Neural cell (in vitro differentiated cells): ENCODE data around the gene SUMO4. TPM values are rescaled to one million over a fixed set of nuclear protein-coding genes. Genes with fewer than 3 reads are reported as not detected.

ENCODE experiments used
- H2AFZ ChIP-seq: fragments of 200-600, 300-800 bp; sonication (generic), shearing (Covaris generic); 2 replicates; pipeline ENCODE4 v1.6.0; 2014; ENCODE audit warnings: low read depth, mild to moderate bottlenecking, antibody characterized with exemption, low read length, moderate library complexity
- H3F3A ChIP-seq: fragments of 200-600 bp; shearing (Covaris generic); 2 replicates; pipeline ENCODE4 v1.6.1; 2016; ENCODE audit warnings: mild to moderate bottlenecking, moderate library complexity, mixed read lengths, antibody characterized with exemption, low read length; ENCODE audit not compliant: insufficient read depth, poor library complexity, severe bottlenecking
- H3K27ac ChIP-seq: fragments of 200-600, 300-800 bp; sonication (generic), shearing (Covaris generic); 2 replicates; pipeline ENCODE4 v1.5.1; 2014; ENCODE audit warnings: mild to moderate bottlenecking, low read length, moderate library complexity
- H3K27me3 ChIP-seq: fragments of 300-800, 200-600 bp; sonication (generic), shearing (Covaris generic); 2 replicates; pipeline ENCODE4 v1.6.0; 2014; ENCODE audit warnings: mild to moderate bottlenecking, low read depth, low read length, moderate library complexity; ENCODE audit not compliant: insufficient read depth
- H3K36me3 ChIP-seq: fragments of 300-800, 200-600 bp; sonication (generic), shearing (Covaris generic); 2 replicates; pipeline ENCODE4 v1.5.1; 2014; ENCODE audit warnings: mild to moderate bottlenecking, antibody characterized with exemption, low read length, moderate library complexity; ENCODE audit not compliant: insufficient read depth
- H3K4me2 ChIP-seq: fragments of 300-800, 200-600 bp; sonication (generic), shearing (Covaris generic); 2 replicates; pipeline ENCODE4 v1.6.0; 2014; ENCODE audit warnings: mild to moderate bottlenecking, low read length
- H3K4me3 ChIP-seq: fragments of 300-800, 200-600 bp; sonication (generic), shearing (Covaris generic); 2 replicates; pipeline ENCODE4 v1.5.1; 2014; ENCODE audit warnings: mild to moderate bottlenecking, low read length, moderate library complexity
- H3K79me2 ChIP-seq: fragments of 200-600 bp; shearing (Covaris generic); replicated peaks from 2 replicates; pipeline ENCODE4 v1.6.0; 2014; ENCODE audit warnings: mild to moderate bottlenecking, low read length, moderate library complexity; ENCODE audit not compliant: insufficient read depth
- H3K9ac ChIP-seq: fragments of 300-800, 200-600 bp; sonication (generic), shearing (Covaris generic); 2 replicates; pipeline ENCODE4 v1.6.1; 2016; ENCODE audit warnings: mild to moderate bottlenecking, low read length, mixed read lengths
- H3K9me2 ChIP-seq: fragments of 200-600 bp; shearing (Covaris generic); 2 replicates; pipeline ENCODE4 v1.6.1; 2016; ENCODE audit warnings: mild to moderate bottlenecking, low read length, mixed read lengths; ENCODE audit not compliant: insufficient read depth
- H3K9me3 ChIP-seq: fragments of 200-600, 300-800 bp; sonication (generic), shearing (Covaris generic); 2 replicates; pipeline ENCODE4 v1.6.1; 2016; ENCODE audit warnings: mild to moderate bottlenecking, mixed run types, low read length, moderate library complexity, mixed read lengths
- H4K20me1 ChIP-seq: fragments of 200-600 bp; shearing (Covaris generic); 2 replicates; pipeline ENCODE4 v1.6.1; 2016; ENCODE audit warnings: mild to moderate bottlenecking, mixed run types; ENCODE audit not compliant: insufficient read depth
- CTCF ChIP-seq: fragments of 450-650 bp; IDR thresholded peaks from 2 replicates; pipeline ENCODE4 v1.5.1; 2014; ENCODE audit warnings: antibody characterized with exemption, mild to moderate bottlenecking, moderate library complexity; ENCODE audit not compliant: poor library complexity, severe bottlenecking
- EP300 ChIP-seq: fragments of 450-650 bp; conservative IDR thresholded peaks from 2 replicates; pipeline ENCODE4 v1.6.1; 2014; ENCODE audit warnings: antibody characterized with exemption, mild to moderate bottlenecking, moderate library complexity; ENCODE audit not compliant: poor library complexity, severe bottlenecking
- EZH2 ChIP-seq: fragments of 200-600, 300-800 bp; shearing (Covaris generic), sonication (generic); IDR thresholded peaks from 2 replicates; pipeline ENCODE4 v1.6.1; 2014; ENCODE audit warnings: antibody characterized with exemption, low read length, borderline replicate concordance, mild to moderate bottlenecking; ENCODE audit not compliant: insufficient read depth, poor library complexity, severe bottlenecking
- MXI1 ChIP-seq: fragments of 450-650 bp; conservative IDR thresholded peaks from 2 replicates; pipeline ENCODE4 v1.6.1; 2014; ENCODE audit warnings: antibody characterized with exemption, mild to moderate bottlenecking; ENCODE audit not compliant: poor library complexity, severe bottlenecking
- POLR2AphosphoS5 ChIP-seq: IDR thresholded peaks from 2 replicates; pipeline ENCODE4 v1.6.1; 2012
- RAD21 ChIP-seq: fragments of 450-650 bp; conservative IDR thresholded peaks from 2 replicates; pipeline ENCODE4 v1.6.1; 2014; ENCODE audit warnings: antibody characterized with exemption, mild to moderate bottlenecking, moderate library complexity
- SMC3 ChIP-seq: fragments of 450-650 bp; conservative IDR thresholded peaks from 2 replicates; pipeline ENCODE4 v1.6.1; 2014; ENCODE audit warnings: antibody characterized with exemption, mild to moderate bottlenecking, moderate library complexity; ENCODE audit not compliant: poor library complexity
- TAF1 ChIP-seq: IDR thresholded peaks from 2 replicates; pipeline ENCODE4 v1.6.1; 2012; ENCODE audit warnings: low read depth
- polyA plus RNA-seq: library from polyadenylated mRNA; depleted of rRNA; stranded (reverse); fragments of >200 nt; gene quantifications from 2 replicates; pipeline ENCODE4 v1.2.3, GENCODE V29; 2014

SUMO4 gene
- polyA plus RNA-seq, 1 donor from 2014 or later = not detected

GRCh38 chr6:149425224-149425623 lies 25.2 kb downstream of the SUMO4 start:
- H3K36me3 ChIP-seq = no peaks in the 10 kb centered on the region
- H3K9me2 ChIP-seq = no peaks in the 10 kb centered on the region
- H3K79me2 ChIP-seq = no peaks in the 10 kb centered on the region
- H3F3A ChIP-seq = no peaks in the 10 kb centered on the region
- no peak overlapping the region for H2AFZ ChIP-seq
- H3K9me3 ChIP-seq = no peaks in the 10 kb centered on the region
- H3K27ac ChIP-seq = no peak overlapping the region
- H3K9ac ChIP-seq = no peak overlapping the region
- no peaks in the 10 kb centered on the region for H4K20me1 ChIP-seq
- no peaks in the 10 kb centered on the region for H3K27me3 ChIP-seq
- TF ChIP-seq SMC3 (no peak), EZH2 (no peak), EP300 (no peak), POLR2AphosphoS5 (no peak)
- H3K4me2 ChIP-seq = no peak overlapping the region
- no peak overlapping the region for H3K4me3 ChIP-seq

- Histone ChIP-seq H3K4me2 (no peak overlapping the region), H3K9ac (no peak overlapping the region), H3K79me2 (no peaks in the 10 kb centered on the region), H2AFZ (no peak overlapping the region), H3K4me3 (no peak overlapping the region), H3K9me3 (no peaks in the 10 kb centered on the region), H3K27ac (no peak overlapping the region), H3K36me3 (no peaks in the 10 kb centered on the region), H3K27me3 (no peaks in the 10 kb centered on the region), H3F3A (no peaks in the 10 kb centered on the region), H3K9me2 (no peaks in the 10 kb centered on the region), H4K20me1 (no peaks in the 10 kb centered on the region)
- no peak for TF ChIP-seq TAF1
- TF ChIP-seq POLR2AphosphoS5 = no peak
- no peak for TF ChIP-seq SMC3
- no peak for TF ChIP-seq EZH2
- no peak for TF ChIP-seq RAD21
- TF ChIP-seq EP300 = no peak
- no peak for TF ChIP-seq MXI1
Measured at GRCh38 chr6:149425754-149426153, 25.7 kb downstream of the SUMO4 start.

- Histone ChIP-seq H3K4me3 (no peak overlapping the region), H3K9ac (no peak overlapping the region), H3K9me2 (no peaks in the 10 kb centered on the region), H3K36me3 (no peaks in the 10 kb centered on the region), H3K4me2 (no peak overlapping the region), H3K79me2 (no peaks in the 10 kb centered on the region), H3K27ac (no peak overlapping the region), H3F3A (no peaks in the 10 kb centered on the region), H4K20me1 (no peaks in the 10 kb centered on the region), H3K9me3 (no peaks in the 10 kb centered on the region), H3K27me3 (no peaks in the 10 kb centered on the region), H2AFZ (no peak overlapping the region)
- no peak for TF ChIP-seq POLR2AphosphoS5
- no peak for TF ChIP-seq MXI1
Measured at GRCh38 chr6:149428606-149429005, 28.5 kb downstream of the SUMO4 start.

GRCh38 chr6:149429427-149430360 lies 29.6 kb downstream of the SUMO4 start:
- H3K36me3 ChIP-seq = no peaks in the 10 kb centered on the region
- H2AFZ ChIP-seq = no peak overlapping the region
- H3K79me2 ChIP-seq = no peaks in the 10 kb centered on the region
- TF ChIP-seq EP300 (no peak), CTCF (peak; percentile 26), TAF1 (no peak)
- no peak overlapping the region for H3K9ac ChIP-seq
- H3F3A ChIP-seq = no peaks in the 10 kb centered on the region
- no peak overlapping the region for H3K4me2 ChIP-seq
- H4K20me1 ChIP-seq = no peaks in the 10 kb centered on the region
- no peaks in the 10 kb centered on the region for H3K9me3 ChIP-seq
- H3K9me2 ChIP-seq = no peaks in the 10 kb centered on the region
- H3K27me3 ChIP-seq = no peaks in the 10 kb centered on the region
- H3K27ac ChIP-seq = no peak overlapping the region
- H3K4me3 ChIP-seq = no peak overlapping the region
